Osteocyte (in vitro differentiated cells): ENCODE results near the gene TRPV4. TPM values are rescaled to one million over a fixed set of nuclear protein-coding genes. Genes with fewer than 3 reads are reported as not detected.

Source experiments
- DNase-seq: peaks from one replicate; pipeline ENCODE4 v3.0.0; 2021; ENCODE audit warnings: mixed read lengths; ENCODE audit not compliant: unreplicated experiment; ENCODE audit errors: extremely low spot score
- H3K27ac Mint-ChIP-seq: one replicate; pipeline ENCODE4 v1.8.0; 2021; ENCODE audit warnings: mild to moderate bottlenecking, mixed read lengths; ENCODE audit not compliant: unreplicated experiment
- H3K27me3 Mint-ChIP-seq: one replicate; pipeline ENCODE4 v1.8.0; 2021; ENCODE audit warnings: mixed read lengths; ENCODE audit not compliant: unreplicated experiment
- H3K36me3 Mint-ChIP-seq: one replicate; pipeline ENCODE4 v1.8.0; 2021; ENCODE audit warnings: mixed read lengths; ENCODE audit not compliant: unreplicated experiment
- H3K4me1 Mint-ChIP-seq: one replicate; pipeline ENCODE4 v1.8.0; 2021; ENCODE audit warnings: mixed read lengths; ENCODE audit not compliant: unreplicated experiment
- H3K4me3 Mint-ChIP-seq: one replicate; pipeline ENCODE4 v1.8.0; 2021; ENCODE audit warnings: mild to moderate bottlenecking, moderate library complexity, mixed read lengths; ENCODE audit not compliant: unreplicated experiment
- H3K9me3 Mint-ChIP-seq: one replicate; pipeline ENCODE4 v1.8.0; 2021; ENCODE audit warnings: mixed read lengths; ENCODE audit not compliant: unreplicated experiment
- CTCF ChIP-seq: fragments of 200-600 bp; sonication (generic); IDR thresholded peaks from 2 replicates; pipeline ENCODE4 v1.5.0; 2021; ENCODE audit warnings: antibody characterized with exemption, mild to moderate bottlenecking, moderate library complexity
- total RNA-seq: library from RNA; stranded (reverse); gene quantifications from 2 replicates; pipeline ENCODE4 v1.2.1, GENCODE V29; 2021

TRPV4 gene
- total RNA-seq, 1 donor from 2014 or later = 1.6 TPM

GRCh38 chr12:109807954-109808643 is 25.1 kb downstream of the TRPV4 start:
- Mint-ChIP-seq H3K9me3 (no peaks in the 10 kb centered on the region), H3K36me3 (no peaks in the 10 kb centered on the region), H3K4me3 (no peak overlapping the region), H3K4me1 (no peaks in the 10 kb centered on the region), H3K27me3 (no peaks in the 10 kb centered on the region), H3K27ac (no peak overlapping the region)
- TF ChIP-seq CTCF = no peak
- no peak for DNase-seq

GRCh38 chr12:109804820-109805761 is 28.1 kb downstream of the TRPV4 start:
- DNase-seq = peak; percentile 89
- no peaks in the 10 kb centered on the region for H3K36me3 Mint-ChIP-seq
- H3K4me1 Mint-ChIP-seq = no peaks in the 10 kb centered on the region
- no peak overlapping the region for H3K4me3 Mint-ChIP-seq
- H3K27me3 Mint-ChIP-seq = no peaks in the 10 kb centered on the region
- H3K9me3 Mint-ChIP-seq = no peaks in the 10 kb centered on the region
- TF ChIP-seq CTCF = peak; percentile 96
- H3K27ac Mint-ChIP-seq = no peak overlapping the region

GRCh38 chr12:109803678-109804077 is 29.5 kb downstream of the TRPV4 start:
- no peaks in the 10 kb centered on the region for H3K27me3 Mint-ChIP-seq
- TF ChIP-seq CTCF = no peak

GRCh38 chr12:109802828-109803227 is 30.4 kb downstream of the TRPV4 start:
- DNase-seq = no peak
- no peak overlapping the region for H3K27ac Mint-ChIP-seq
- no peaks in the 10 kb centered on the region for H3K4me1 Mint-ChIP-seq
- H3K4me3 Mint-ChIP-seq = no peak overlapping the region
- H3K27me3 Mint-ChIP-seq = no peaks in the 10 kb centered on the region
- H3K9me3 Mint-ChIP-seq = no peaks in the 10 kb centered on the region
- H3K36me3 Mint-ChIP-seq = no peaks in the 10 kb centered on the region
- TF ChIP-seq CTCF = no peak

More at GRCh38 chr12:109803678-109804077, 29.5 kb downstream of the TRPV4 start:
- no peak for DNase-seq
- Mint-ChIP-seq H3K27ac (no peak overlapping the region), H3K4me3 (no peak overlapping the region), H3K9me3 (no peaks in the 10 kb centered on the region), H3K4me1 (no peaks in the 10 kb centered on the region), H3K36me3 (no peaks in the 10 kb centered on the region)

GRCh38 chr12:109800536-109800935 is 32.7 kb downstream of the TRPV4 start:
- no peaks in the 10 kb centered on the region for H3K4me1 Mint-ChIP-seq
- no peak for DNase-seq
- no peaks in the 10 kb centered on the region for H3K36me3 Mint-ChIP-seq
- H3K27me3 Mint-ChIP-seq = peaks cover 4% of the 10 kb centered on the region
- H3K27ac Mint-ChIP-seq = no peak overlapping the region
- TF ChIP-seq CTCF = no peak
- no peaks in the 10 kb centered on the region for H3K9me3 Mint-ChIP-seq
- no peak overlapping the region for H3K4me3 Mint-ChIP-seq
